ENCODE data around the gene CNTRL.

CNTRL gene

GRCh38 chr9:121144482-121144881 is 69.7 kb downstream of the CNTRL start:
- no peaks in the 10 kb centered on the region for H3K27me3 ChIP-seq (ENCODE audit: control insufficient read depth in 1 of 2, insufficient read depth in 2 of 2, low read length in 2 of 2)
- H3K9me3 ChIP-seq (ENCODE audit: control insufficient read depth in 1 of 2, low read length in 2 of 2), result no peaks in the 10 kb centered on the region
- H3K27ac ChIP-seq (ENCODE audit: low read depth, low read length), result no peak overlapping the region
- H3K4me1 ChIP-seq (ENCODE audit: control insufficient read depth in 1 of 2, insufficient read depth in 2 of 2, low read length in 2 of 2), result no peaks in the 10 kb centered on the region
- no peak overlapping the region for H3K9ac ChIP-seq (ENCODE audit: low read depth in 1 of 2, low read length in 2 of 2)
- H3K36me3 ChIP-seq (ENCODE audit: control insufficient read depth in 1 of 2, insufficient read depth in 2 of 2, low read length in 2 of 2), result peaks cover 38 to 77% of the 10 kb centered on the region in 2 donors
- H3K4me3 ChIP-seq (ENCODE audit: low read depth in 1 of 2, low read length in 2 of 2), result no peak overlapping the region

GRCh38 chr9:121150188-121150587 is 75.4 kb downstream of the CNTRL start:
- Histone ChIP-seq H3K27ac (ENCODE audit: low read depth, low read length) (no peak overlapping the region), H3K36me3 (ENCODE audit: control insufficient read depth in 1 of 2, insufficient read depth in 2 of 2, low read length in 2 of 2) (peaks cover 15 to 50% of the 10 kb centered on the region in 2 donors), H3K9me3 (ENCODE audit: control insufficient read depth in 1 of 2, low read length in 2 of 2) (no peaks in the 10 kb centered on the region), H3K27me3 (ENCODE audit: control insufficient read depth in 1 of 2, insufficient read depth in 2 of 2, low read length in 2 of 2) (no peaks in the 10 kb centered on the region), H3K9ac (ENCODE audit: low read depth in 1 of 2, low read length in 2 of 2) (no peak overlapping the region), H3K4me3 (ENCODE audit: low read depth in 1 of 2, low read length in 2 of 2) (no peak overlapping the region), H3K4me1 (ENCODE audit: control insufficient read depth in 1 of 2, insufficient read depth in 2 of 2, low read length in 2 of 2) (no peaks in the 10 kb centered on the region)

GRCh38 chr9:121153642-121154041 is 78.9 kb downstream of the CNTRL start:
- Histone ChIP-seq H3K36me3 (ENCODE audit: control insufficient read depth in 1 of 2, insufficient read depth in 2 of 2, low read length in 2 of 2) (peaks cover 5 to 48% of the 10 kb centered on the region in 2 donors), H3K27ac (ENCODE audit: low read depth, low read length) (no peak overlapping the region), H3K27me3 (ENCODE audit: control insufficient read depth in 1 of 2, insufficient read depth in 2 of 2, low read length in 2 of 2) (no peaks in the 10 kb centered on the region), H3K9me3 (ENCODE audit: control insufficient read depth in 1 of 2, low read length in 2 of 2) (no peaks in the 10 kb centered on the region), H3K4me3 (ENCODE audit: low read depth in 1 of 2, low read length in 2 of 2) (no peak overlapping the region), H3K9ac (ENCODE audit: low read depth in 1 of 2, low read length in 2 of 2) (no peak overlapping the region), H3K4me1 (ENCODE audit: control insufficient read depth in 1 of 2, insufficient read depth in 2 of 2, low read length in 2 of 2) (no peaks in the 10 kb centered on the region)

GRCh38 chr9:121154782-121155181 is 80.0 kb downstream of the CNTRL start:
- Histone ChIP-seq H3K4me3 (ENCODE audit: low read depth in 1 of 2, low read length in 2 of 2) (no peak overlapping the region), H3K9me3 (ENCODE audit: control insufficient read depth in 1 of 2, low read length in 2 of 2) (no peaks in the 10 kb centered on the region), H3K36me3 (ENCODE audit: control insufficient read depth in 1 of 2, insufficient read depth in 2 of 2, low read length in 2 of 2) (peaks cover 7 to 44% of the 10 kb centered on the region in 2 donors), H3K27me3 (ENCODE audit: control insufficient read depth in 1 of 2, insufficient read depth in 2 of 2, low read length in 2 of 2) (no peaks in the 10 kb centered on the region), H3K4me1 (ENCODE audit: control insufficient read depth in 1 of 2, insufficient read depth in 2 of 2, low read length in 2 of 2) (no peaks in the 10 kb centered on the region), H3K27ac (ENCODE audit: low read depth, low read length) (no peak overlapping the region), H3K9ac (ENCODE audit: low read depth in 1 of 2, low read length in 2 of 2) (no peak overlapping the region)

GRCh38 chr9:121156263-121156731 is 81.5 kb downstream of the CNTRL start:
- H3K4me1 ChIP-seq (ENCODE audit: control insufficient read depth in 1 of 2, insufficient read depth in 2 of 2, low read length in 2 of 2), result no peaks in the 10 kb centered on the region

GRCh38 chr9:121157939-121158338 is 83.2 kb downstream of the CNTRL start:
- H3K27me3 ChIP-seq (ENCODE audit: control insufficient read depth in 1 of 2, insufficient read depth in 2 of 2, low read length in 2 of 2), result no peaks in the 10 kb centered on the region
- H3K4me1 ChIP-seq (ENCODE audit: control insufficient read depth in 1 of 2, insufficient read depth in 2 of 2, low read length in 2 of 2), result no peaks in the 10 kb centered on the region
- no peaks in the 10 kb centered on the region for H3K9me3 ChIP-seq (ENCODE audit: control insufficient read depth in 1 of 2, low read length in 2 of 2)
- H3K4me3 ChIP-seq (ENCODE audit: low read depth in 1 of 2, low read length in 2 of 2), result no peak overlapping the region
- H3K27ac ChIP-seq (ENCODE audit: low read depth, low read length), result no peak overlapping the region
- peaks cover 7 to 43% of the 10 kb centered on the region in 2 donors for H3K36me3 ChIP-seq (ENCODE audit: control insufficient read depth in 1 of 2, insufficient read depth in 2 of 2, low read length in 2 of 2)
- H3K9ac ChIP-seq (ENCODE audit: low read depth in 1 of 2, low read length in 2 of 2), result no peak overlapping the region

More at GRCh38 chr9:121156263-121156731, 81.5 kb downstream of the CNTRL start:
- Histone ChIP-seq H3K9me3 (ENCODE audit: control insufficient read depth in 1 of 2, low read length in 2 of 2) (no peaks in the 10 kb centered on the region), H3K9ac (ENCODE audit: low read depth in 1 of 2, low read length in 2 of 2) (no peak overlapping the region), H3K36me3 (ENCODE audit: control insufficient read depth in 1 of 2, insufficient read depth in 2 of 2, low read length in 2 of 2) (peaks cover 7 to 38% of the 10 kb centered on the region in 2 donors), H3K27ac (ENCODE audit: low read depth, low read length) (no peak overlapping the region), H3K4me3 (ENCODE audit: low read depth in 1 of 2, low read length in 2 of 2) (no peak overlapping the region), H3K27me3 (ENCODE audit: control insufficient read depth in 1 of 2, insufficient read depth in 2 of 2, low read length in 2 of 2) (no peaks in the 10 kb centered on the region)

- H3K27ac ChIP-seq (ENCODE audit: low read depth, low read length), result no peak overlapping the region
- no peaks in the 10 kb centered on the region for H3K4me1 ChIP-seq (ENCODE audit: control insufficient read depth in 1 of 2, insufficient read depth in 2 of 2, low read length in 2 of 2)
- H3K27me3 ChIP-seq (ENCODE audit: control insufficient read depth in 1 of 2, insufficient read depth in 2 of 2, low read length in 2 of 2), result no peaks in the 10 kb centered on the region
- no peak overlapping the region for H3K4me3 ChIP-seq (ENCODE audit: low read depth in 1 of 2, low read length in 2 of 2)
- H3K36me3 ChIP-seq (ENCODE audit: control insufficient read depth in 1 of 2, insufficient read depth in 2 of 2, low read length in 2 of 2), result peaks cover 7 to 40% of the 10 kb centered on the region in 2 donors
- no peaks in the 10 kb centered on the region for H3K9me3 ChIP-seq (ENCODE audit: control insufficient read depth in 1 of 2, low read length in 2 of 2)
- no peak overlapping the region for H3K9ac ChIP-seq (ENCODE audit: low read depth in 1 of 2, low read length in 2 of 2)
Measured at GRCh38 chr9:121160025-121160424, 85.3 kb downstream of the CNTRL start.

- no peaks in the 10 kb centered on the region for H3K4me1 ChIP-seq (ENCODE audit: control insufficient read depth in 1 of 2, insufficient read depth in 2 of 2, low read length in 2 of 2)
- no peak overlapping the region for H3K9ac ChIP-seq (ENCODE audit: low read depth in 1 of 2, low read length in 2 of 2)
- H3K36me3 ChIP-seq (ENCODE audit: control insufficient read depth in 1 of 2, insufficient read depth in 2 of 2, low read length in 2 of 2), result peaks cover 21 to 48% of the 10 kb centered on the region in 2 donors
- no peak overlapping the region for H3K4me3 ChIP-seq (ENCODE audit: low read depth in 1 of 2, low read length in 2 of 2)
- no peak overlapping the region for H3K27ac ChIP-seq (ENCODE audit: low read depth, low read length)
- H3K9me3 ChIP-seq (ENCODE audit: control insufficient read depth in 1 of 2, low read length in 2 of 2), result no peaks in the 10 kb centered on the region
- H3K27me3 ChIP-seq (ENCODE audit: control insufficient read depth in 1 of 2, insufficient read depth in 2 of 2, low read length in 2 of 2), result no peaks in the 10 kb centered on the region
Measured at GRCh38 chr9:121168052-121168451, 93.3 kb downstream of the CNTRL start.

- H3K4me3 ChIP-seq (ENCODE audit: low read depth in 1 of 2, low read length in 2 of 2), result no peak overlapping the region
Measured at GRCh38 chr9:121169094-121169601, 94.4 kb downstream of the CNTRL start.

GRCh38 chr9:121171236-121171635 is 96.5 kb downstream of the CNTRL start:
- Histone ChIP-seq H3K27ac (ENCODE audit: low read depth, low read length) (no peak overlapping the region), H3K36me3 (ENCODE audit: control insufficient read depth in 1 of 2, insufficient read depth in 2 of 2, low read length in 2 of 2) (peaks cover 29 to 59% of the 10 kb centered on the region in 2 donors), H3K27me3 (ENCODE audit: control insufficient read depth in 1 of 2, insufficient read depth in 2 of 2, low read length in 2 of 2) (no peaks in the 10 kb centered on the region), H3K4me1 (ENCODE audit: control insufficient read depth in 1 of 2, insufficient read depth in 2 of 2, low read length in 2 of 2) (no peaks in the 10 kb centered on the region), H3K9ac (ENCODE audit: low read depth in 1 of 2, low read length in 2 of 2) (no peak overlapping the region), H3K4me3 (ENCODE audit: low read depth in 1 of 2, low read length in 2 of 2) (no peak overlapping the region), H3K9me3 (ENCODE audit: control insufficient read depth in 1 of 2, low read length in 2 of 2) (no peaks in the 10 kb centered on the region)

More at GRCh38 chr9:121169094-121169601, 94.4 kb downstream of the CNTRL start:
- Histone ChIP-seq H3K9ac (ENCODE audit: low read depth in 1 of 2, low read length in 2 of 2) (no peak overlapping the region), H3K27me3 (ENCODE audit: control insufficient read depth in 1 of 2, insufficient read depth in 2 of 2, low read length in 2 of 2) (no peaks in the 10 kb centered on the region), H3K27ac (ENCODE audit: low read depth, low read length) (no peak overlapping the region), H3K36me3 (ENCODE audit: control insufficient read depth in 1 of 2, insufficient read depth in 2 of 2, low read length in 2 of 2) (peaks cover 29 to 57% of the 10 kb centered on the region in 2 donors), H3K4me1 (ENCODE audit: control insufficient read depth in 1 of 2, insufficient read depth in 2 of 2, low read length in 2 of 2) (no peaks in the 10 kb centered on the region), H3K9me3 (ENCODE audit: control insufficient read depth in 1 of 2, low read length in 2 of 2) (no peaks in the 10 kb centered on the region)
